Colonic mucosa (tissue), 4 donors: ENCODE measurements around the gene MAML2. TPM values are rescaled to one million over a fixed set of nuclear protein-coding genes. Genes with fewer than 3 reads are reported as not detected.
A peak's percentile ranks its signal among the peaks of the same experiment; 100 is the strongest.

ENCODE experiments used
- DNase-seq: peaks from one replicate; pipeline ENCODE4 v3.0.0-alpha.2; 2020
- H3K27ac ChIP-seq: fragments of 200-600 bp; one replicate; pipeline ENCODE4 v1.8.0; 2021
- H3K27me3 ChIP-seq: fragments of 200-600 bp; one replicate; pipeline ENCODE4 v1.8.0; 2021
- H3K36me3 ChIP-seq: fragments of 200-600 bp; one replicate; pipeline ENCODE4 v1.8.0; 2021
- H3K4me1 ChIP-seq: fragments of 200-600 bp; one replicate; pipeline ENCODE4 v1.8.0; 2021; ENCODE audit warnings: mild to moderate bottlenecking
- H3K4me3 ChIP-seq: fragments of 200-600 bp; one replicate; pipeline ENCODE4 v1.8.0; 2021
- H3K9ac ChIP-seq, 2 donors: one replicate each; pipeline ENCODE4 v1.7.0; 2013; ENCODE audit warnings: control low read depth in 2 of 2, low read depth in 2 of 2, low read length in 2 of 2
- H3K9me3 ChIP-seq: fragments of 200-600 bp; one replicate; pipeline ENCODE4 v1.8.0; 2021
- CTCF ChIP-seq: fragments of 200-600 bp; IDR thresholded peaks from one replicate; pipeline ENCODE4 v1.8.0; 2022; ENCODE audit warnings: antibody characterized with exemption, mild to moderate bottlenecking
- intact Hi-C: fragments of 100-400 bp; cut with DNase I; formaldehyde crosslinking; loops from one replicate; pipeline ENCODE4 v1.14.1; 2022
- total RNA-seq, 2 donors: library from RNA; stranded (reverse); fragmentation: NEBNext Ultra II Directional in 1 of 2; extraction: Animal tissue kit (Norgen Biotek cat#: 25700) in 1 of 2; gene quantifications; one replicate each; pipeline ENCODE4 v1.2.1, GENCODE V29; 2021
- donor health status: healthy.
- donor health status: DM: no; HTN: no; CAD: no.
- donor health status: DM: no; HTN: no; CAD: no.

The MAML2 gene
- total RNA-seq, 2 donors from 2014 or later = 10.4 to 11.0 TPM

DNA sequence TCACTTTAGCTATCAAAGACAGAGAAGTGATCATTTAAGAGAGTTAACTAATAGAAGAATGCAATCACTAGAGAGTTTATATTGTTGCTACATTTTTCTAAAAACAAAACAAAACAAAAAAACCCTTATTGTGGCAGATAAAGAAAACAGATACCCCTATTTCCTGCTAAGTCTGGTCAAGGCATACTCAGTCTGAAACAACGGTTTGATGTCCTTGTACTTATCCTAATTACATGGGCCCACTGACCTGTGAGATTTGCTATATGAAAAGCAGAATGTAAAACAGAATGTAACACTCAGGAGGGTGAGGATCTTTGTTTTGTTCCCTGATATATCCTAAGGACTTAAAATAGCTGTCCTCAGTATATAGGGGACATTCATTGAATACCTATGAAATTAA, 24.6 kb downstream of the MAML2 start:
- H3K27ac ChIP-seq = no peak overlapping the region
- TF ChIP-seq CTCF = no peak
- H3K36me3 ChIP-seq = no peaks in the 10 kb centered on the region
- H3K9ac ChIP-seq = no peak overlapping the region
- H3K9me3 ChIP-seq = no peaks in the 10 kb centered on the region
- H3K4me3 ChIP-seq = no peak overlapping the region
- DNase-seq = no peak
- no peaks in the 10 kb centered on the region for H3K27me3 ChIP-seq
- intact Hi-C loops = no loop called here
- peaks cover 16% of the 10 kb centered on the region for H3K4me1 ChIP-seq

DNA sequence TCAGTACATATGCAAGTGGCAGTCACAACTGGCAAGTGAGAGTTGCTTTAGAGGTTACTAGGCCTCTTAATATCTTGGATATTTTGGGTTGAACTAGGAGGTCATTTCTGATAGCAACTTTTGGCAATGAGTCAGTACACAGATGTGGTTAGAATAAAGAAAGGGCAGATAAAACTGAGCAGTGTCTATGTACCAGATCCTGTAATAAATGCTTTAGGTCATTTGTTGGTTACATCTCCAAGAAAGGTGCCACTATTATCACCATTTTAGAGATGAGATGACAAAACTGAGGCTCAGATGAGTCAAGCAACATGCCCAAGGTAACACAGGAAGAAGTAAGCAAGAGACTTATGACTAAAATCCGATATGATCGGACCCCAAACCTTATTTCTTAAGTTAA, 25.0 kb downstream of the MAML2 start:
- intact Hi-C loops = no loop called here
- no peak overlapping the region for H3K27ac ChIP-seq
- no peaks in the 10 kb centered on the region for H3K9me3 ChIP-seq
- H3K36me3 ChIP-seq = no peaks in the 10 kb centered on the region
- H3K4me1 ChIP-seq = peaks cover 16% of the 10 kb centered on the region
- H3K9ac ChIP-seq = no peak overlapping the region
- no peaks in the 10 kb centered on the region for H3K27me3 ChIP-seq
- H3K4me3 ChIP-seq = no peak overlapping the region
- TF ChIP-seq CTCF = no peak
- no peak for DNase-seq

DNA sequence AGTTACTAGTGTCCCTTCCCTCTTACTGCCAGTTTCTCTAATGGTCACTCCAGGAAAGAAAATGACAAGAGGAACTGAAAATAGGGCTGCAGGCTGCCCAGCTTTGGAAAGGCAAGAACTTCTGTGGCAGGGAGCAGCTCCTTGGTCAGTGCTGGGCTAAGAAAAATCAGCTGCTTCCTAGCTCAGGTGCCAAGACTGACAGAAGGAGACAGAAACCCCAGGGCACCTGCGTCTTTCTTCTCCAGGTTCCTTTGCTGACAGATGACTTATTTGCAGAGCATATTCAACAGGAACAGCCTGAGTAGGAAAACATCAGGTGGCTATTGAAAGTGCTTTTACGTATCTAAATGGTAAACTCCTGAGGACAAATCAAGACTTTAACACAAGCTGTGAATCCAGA, 25.4 kb downstream of the MAML2 start:
- peaks cover 16% of the 10 kb centered on the region for H3K4me1 ChIP-seq
- H3K27me3 ChIP-seq = no peaks in the 10 kb centered on the region
- intact Hi-C loops = no loop called here
- no peak overlapping the region for H3K9ac ChIP-seq
- no peak for DNase-seq
- no peak overlapping the region for H3K27ac ChIP-seq
- no peak for TF ChIP-seq CTCF
- no peak overlapping the region for H3K4me3 ChIP-seq
- no peaks in the 10 kb centered on the region for H3K9me3 ChIP-seq
- H3K36me3 ChIP-seq = no peaks in the 10 kb centered on the region

GRCh38 chr11:96316869-96317268, 26.1 kb downstream of the MAML2 start:
- Histone ChIP-seq H3K9me3 (no peaks in the 10 kb centered on the region), H3K36me3 (no peaks in the 10 kb centered on the region), H3K27me3 (no peaks in the 10 kb centered on the region), H3K27ac (no peak overlapping the region), H3K4me1 (peaks cover 16% of the 10 kb centered on the region), H3K4me3 (no peak overlapping the region), H3K9ac (no peak overlapping the region)
- intact Hi-C loops = no loop called here
- TF ChIP-seq CTCF = no peak
- DNase-seq = no peak

DNA sequence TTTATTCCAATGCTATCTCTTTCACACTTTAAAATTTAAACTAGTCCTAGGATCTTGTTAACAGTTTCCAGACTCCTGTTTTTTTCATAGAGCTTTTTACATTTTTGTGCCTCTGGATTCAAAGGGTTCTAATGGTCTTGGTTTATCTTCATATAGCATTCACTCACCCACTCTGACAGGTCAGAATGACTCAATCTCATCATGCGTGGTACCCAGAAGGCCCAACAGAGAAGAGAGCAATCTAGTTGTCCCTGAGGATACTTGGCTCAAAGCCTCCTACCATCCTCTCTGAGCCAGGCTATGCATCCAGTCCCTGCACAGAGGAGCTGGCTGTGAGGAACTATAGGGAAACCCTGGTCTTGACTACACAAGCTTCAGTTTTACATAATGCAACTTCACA, 27.5 kb downstream of the MAML2 start:
- intact Hi-C loops = no loop called here
- no peak for DNase-seq
- peaks cover 21% of the 10 kb centered on the region for H3K4me1 ChIP-seq

More for the DNA sequence above, 27.5 kb downstream of the MAML2 start:
- no peaks in the 10 kb centered on the region for H3K27me3 ChIP-seq
- no peaks in the 10 kb centered on the region for H3K9me3 ChIP-seq
- H3K27ac ChIP-seq = peak overlapping the region; percentile 56
- no peak for TF ChIP-seq CTCF
- no peaks in the 10 kb centered on the region for H3K36me3 ChIP-seq
- H3K4me3 ChIP-seq = no peak overlapping the region
- H3K9ac ChIP-seq = no peak overlapping the region
